Measurements from ENCODE around the gene OSGIN1. TPM values are rescaled to one million over a fixed set of nuclear protein-coding genes. Genes with fewer than 3 reads are reported as not detected.

OSGIN1 gene
- total and polyA plus RNA-seq, 8 donors, result 3.6 to 15.9 (median 3.9) TPM

GRCh38 chr16:83959656-83960434 lies 6.8 kb downstream of the OSGIN1 start:
- no peaks in the 10 kb centered on the region for H3K9me3 ChIP-seq
- intact Hi-C loops (cut with DNase I), result loop anchor here in 2 of 3 donors (10.0 kb wide), 2 partner anchors 85 to 215 kb away; partner anchors contain the start of gene SLC38A8 (in 1 of the 2)
- H3K27ac ChIP-seq, result no peak overlapping the region
- peaks cover 0 to 31% (median 6%) of the 10 kb centered on the region in 3 donors for H3K36me3 ChIP-seq
- peaks cover 0 to 2% (median 0%) of the 10 kb centered on the region in 3 donors for H3K4me1 ChIP-seq
- ATAC-seq (no peak), DNase-seq (no peak), FAIRE-seq (no peak)
- H3K27me3 ChIP-seq, result no peaks in the 10 kb centered on the region
- no peak for TF ChIP-seq CTCF (IDR thresholded peaks at IDR 0.05)
- H3K4me3 ChIP-seq, result no peak overlapping the region
- WGBS, 2 donors, result 84 to 90% methylated on average over 12 of the region's 12 CpGs

DNA sequence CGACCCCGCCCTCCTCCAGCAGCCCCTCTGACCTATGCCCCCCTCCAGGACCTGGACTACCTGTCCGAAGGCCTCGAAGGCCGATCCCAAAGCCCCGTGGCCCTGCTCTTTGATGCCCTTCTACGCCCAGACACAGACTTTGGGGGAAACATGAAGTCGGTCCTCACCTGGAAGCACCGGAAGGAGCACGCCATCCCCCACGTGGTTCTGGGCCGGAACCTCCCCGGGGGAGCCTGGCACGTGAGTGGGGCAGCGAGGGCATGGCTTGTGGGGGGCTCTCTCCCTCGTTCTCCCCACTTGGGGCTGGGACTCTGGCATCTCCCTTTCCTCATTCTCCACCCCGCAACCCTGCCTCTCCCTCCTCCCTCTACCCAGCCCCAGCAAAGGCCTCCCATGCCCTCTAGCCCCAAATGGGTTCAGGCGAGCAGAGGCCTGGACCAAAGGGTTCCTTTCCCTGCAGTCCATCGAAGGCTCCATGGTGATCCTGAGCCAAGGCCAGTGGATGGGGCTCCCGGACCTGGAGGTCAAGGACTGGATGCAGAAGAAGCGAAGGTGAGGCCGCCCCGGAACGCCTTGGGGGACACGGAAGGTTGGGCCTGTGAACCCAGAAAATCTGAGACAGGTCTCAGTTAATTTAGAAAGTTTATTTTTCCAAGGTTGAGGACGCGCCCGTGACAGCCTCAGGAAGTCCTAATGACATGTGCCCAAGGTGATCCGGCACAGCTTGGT lies 7.6 kb downstream of the OSGIN1 start:
- intact Hi-C loops (cut with DNase I), result loop anchor here in 2 of 3 donors (10.0 kb wide), 2 partner anchors 84 to 214 kb away; partner anchors contain the start of gene SLC38A8 (in 1 of the 2)
- DNase-seq, result peak in 1 of 6 donors; percentile 53
- H3K9me3 ChIP-seq, result no peaks in the 10 kb centered on the region
- ATAC-seq, result no peak
- no peaks in the 10 kb centered on the region for H3K4me1 ChIP-seq
- no peak overlapping the region for H3K27ac ChIP-seq
- TF ChIP-seq CTCF (IDR thresholded peaks at IDR 0.05), result no peak
- H3K27me3 ChIP-seq, result no peaks in the 10 kb centered on the region
- 89 to 96% methylated on average over 29 of the region's 29 CpGs for WGBS, 2 donors
- no peak for FAIRE-seq
- H3K36me3 ChIP-seq, result peaks cover 0 to 31% (median 6%) of the 10 kb centered on the region in 3 donors
- no peak overlapping the region for H3K4me3 ChIP-seq

DNA sequence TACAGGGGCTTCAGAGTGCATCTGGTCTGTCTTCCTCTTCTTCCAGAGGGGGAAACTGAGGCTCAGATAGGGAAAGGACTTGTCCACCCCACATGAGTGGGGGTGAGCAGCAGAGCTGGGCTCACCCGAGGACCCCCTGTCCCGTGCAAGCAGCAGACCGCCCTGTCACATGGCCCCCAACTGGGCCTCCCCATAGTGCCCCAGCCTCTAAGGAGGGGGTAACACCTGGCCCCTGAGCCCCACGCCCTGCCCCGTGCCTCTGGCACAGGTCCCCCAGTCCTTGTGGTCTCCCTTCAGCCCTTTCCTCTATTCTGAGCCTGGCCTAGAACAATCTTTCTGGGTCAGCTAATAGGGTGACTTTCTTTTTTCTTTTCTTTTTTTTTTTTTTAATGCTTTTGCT lies 8.6 kb downstream of the OSGIN1 start:
- intact Hi-C loops (cut with DNase I), result loop anchor here in 2 of 3 donors (10.0 kb wide), 2 partner anchors 83 to 213 kb away; partner anchors contain the start of gene SLC38A8 (in 1 of the 2)
- 91 to 94% methylated on average over 5 of the region's 5 CpGs for WGBS, 2 donors

More for the DNA sequence above, 8.6 kb downstream of the OSGIN1 start:
- H3K4me1 ChIP-seq, result no peaks in the 10 kb centered on the region
- FAIRE-seq (no peak), DNase-seq (peak in 1 of 6 donors; percentile 32), ATAC-seq (no peak)
- no peak overlapping the region for H3K27ac ChIP-seq
- TF ChIP-seq CTCF (IDR thresholded peaks at IDR 0.05), result no peak
- no peak overlapping the region for H3K4me3 ChIP-seq
- peaks cover 0 to 31% (median 6%) of the 10 kb centered on the region in 3 donors for H3K36me3 ChIP-seq
- no peaks in the 10 kb centered on the region for H3K27me3 ChIP-seq
- H3K9me3 ChIP-seq, result no peaks in the 10 kb centered on the region
